Stimulated activated CD4-positive, alpha-beta T cell treated with anti-CD3 and anti-CD28 coated beads, Interleukin-2, amount 100 ng/mL, for 4 hours (primary cell): ENCODE measurements around the gene ARL15.
"Not testable (repeated sequence)": the region's sequence is repeated elsewhere in the genome, so short reads cannot be mapped to it uniquely, and the experiment has no call there.

Experiments
- DNase-seq: peaks from one replicate; pipeline ENCODE4 v3.0.0-alpha.2; 2020; ENCODE audit warnings: low read depth

Gene ARL15

DNA sequence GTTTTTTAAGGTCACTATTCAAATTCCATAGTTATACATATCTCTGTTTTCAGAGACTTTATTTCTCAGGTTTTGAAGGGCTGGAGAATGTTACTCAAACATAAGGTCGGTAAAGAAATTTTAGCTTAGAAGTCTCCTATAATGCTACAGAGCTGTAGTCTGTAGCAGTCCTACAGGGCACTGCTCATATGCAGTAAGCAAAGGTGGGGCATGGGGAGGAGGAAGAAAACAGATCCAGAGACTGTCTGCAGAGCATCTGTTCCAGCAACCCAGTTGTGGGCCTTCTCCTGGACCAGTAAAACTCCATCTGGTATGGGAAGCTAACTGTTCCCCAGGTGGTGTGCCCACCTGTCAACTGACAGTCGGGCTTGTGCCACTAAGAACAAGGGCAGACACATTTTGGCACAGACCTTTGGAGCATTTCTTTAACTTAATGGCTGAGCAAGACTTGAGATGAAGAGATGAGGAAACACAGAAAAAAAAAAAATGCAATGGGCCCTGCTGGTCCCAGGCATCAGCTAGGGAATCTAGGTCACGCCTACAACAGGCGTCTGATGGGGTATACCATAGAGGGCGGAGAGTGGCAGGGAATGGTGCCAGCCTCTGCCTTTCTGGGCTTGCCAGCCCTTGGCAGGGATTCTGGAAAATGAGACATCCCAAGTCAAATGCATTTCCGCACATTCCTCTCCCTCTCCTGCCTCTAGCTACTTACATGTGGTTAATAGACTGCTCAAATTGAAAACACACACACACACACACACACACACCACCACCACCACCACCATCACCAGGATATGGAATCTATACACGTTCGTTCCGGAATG, 218.9 kb downstream of the ARL15 start:
- no peak for DNase-seq

DNA sequence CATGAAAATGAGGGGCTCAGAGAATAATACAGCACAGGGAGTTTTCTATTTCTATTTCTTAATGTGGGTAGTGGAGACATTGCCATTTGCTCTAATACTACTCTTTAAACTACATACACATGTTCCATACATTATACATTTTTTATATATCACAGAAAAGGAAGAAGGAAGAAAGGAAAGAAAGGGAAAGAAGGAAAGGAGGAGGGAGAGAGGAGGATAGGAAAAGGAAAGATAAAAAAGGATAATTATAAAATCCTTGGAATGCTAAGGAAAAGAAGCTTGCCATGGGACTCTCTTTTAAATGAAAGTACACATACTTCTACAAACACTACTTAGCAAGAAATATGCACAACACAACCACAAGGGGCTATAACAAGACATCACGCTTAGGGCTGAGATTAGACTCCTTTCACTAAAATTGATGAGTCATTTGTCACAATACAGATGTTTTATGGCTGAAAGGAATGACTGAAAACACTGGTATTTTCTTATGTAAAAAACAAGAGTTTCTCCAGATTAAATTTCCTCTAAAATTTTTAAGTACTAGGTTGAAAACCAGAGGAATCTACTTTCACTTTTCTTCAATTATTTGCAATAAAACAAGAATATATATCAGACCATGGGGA, 219.8 kb downstream of the ARL15 start:
- DNase-seq, result no peak

DNA sequence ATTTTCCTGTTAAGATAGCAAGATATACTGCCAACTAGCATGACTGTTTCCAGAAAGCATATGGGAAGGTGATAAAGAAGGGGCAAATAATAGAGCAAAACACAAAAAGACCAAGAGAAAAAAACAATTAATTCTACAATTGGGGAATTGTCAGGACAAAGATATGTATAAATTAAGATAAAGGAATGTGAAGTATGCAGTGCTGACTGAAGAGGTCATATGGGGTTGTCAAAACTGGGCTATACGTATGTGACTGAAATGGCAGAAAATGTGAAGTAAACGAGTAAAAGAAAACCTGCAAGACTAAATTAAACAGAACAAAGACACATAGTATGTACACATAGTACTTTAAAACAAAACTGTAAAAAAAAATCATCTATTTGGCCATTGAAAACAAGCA, 222.3 kb downstream of the ARL15 start:
- no peak for DNase-seq

DNA sequence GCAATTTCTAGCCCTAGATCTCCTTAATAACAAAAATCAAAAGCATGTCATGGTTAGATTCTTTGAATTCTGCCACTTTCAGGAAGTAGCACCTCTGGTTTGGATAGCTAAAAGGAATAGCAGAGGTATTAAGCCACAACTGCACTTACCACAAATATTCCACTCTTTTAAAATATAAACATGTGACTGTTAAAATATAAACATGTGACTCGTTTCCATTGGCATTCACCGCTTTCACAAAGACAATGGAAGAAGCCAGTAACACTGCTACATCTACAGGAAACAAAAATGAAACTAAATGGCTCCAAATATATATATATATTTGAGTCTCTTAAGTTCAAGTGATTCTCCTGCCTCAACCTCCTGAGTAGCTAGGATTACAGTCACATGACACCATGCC, 222.9 kb downstream of the ARL15 start:
- no peak for DNase-seq

DNA sequence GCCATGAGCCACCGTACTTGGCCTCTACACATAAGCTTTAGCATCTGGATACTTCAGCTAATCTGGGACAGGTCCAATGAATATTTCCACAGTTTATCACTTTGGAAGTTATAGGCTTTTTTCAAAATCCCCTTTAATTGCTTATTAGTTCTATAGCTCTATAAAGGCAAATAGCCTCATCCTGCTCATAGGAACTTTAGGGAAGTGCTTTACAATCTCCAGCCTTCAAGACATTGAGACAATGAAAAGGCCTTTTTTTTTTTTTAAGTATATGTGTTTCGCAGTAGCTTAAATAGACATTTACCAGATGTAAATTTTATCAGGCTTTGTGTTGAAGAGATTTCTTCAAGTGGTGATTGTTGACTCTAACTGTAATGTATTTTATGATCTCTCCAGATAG, 224.2 kb downstream of the ARL15 start:
- DNase-seq, result no peak

DNA sequence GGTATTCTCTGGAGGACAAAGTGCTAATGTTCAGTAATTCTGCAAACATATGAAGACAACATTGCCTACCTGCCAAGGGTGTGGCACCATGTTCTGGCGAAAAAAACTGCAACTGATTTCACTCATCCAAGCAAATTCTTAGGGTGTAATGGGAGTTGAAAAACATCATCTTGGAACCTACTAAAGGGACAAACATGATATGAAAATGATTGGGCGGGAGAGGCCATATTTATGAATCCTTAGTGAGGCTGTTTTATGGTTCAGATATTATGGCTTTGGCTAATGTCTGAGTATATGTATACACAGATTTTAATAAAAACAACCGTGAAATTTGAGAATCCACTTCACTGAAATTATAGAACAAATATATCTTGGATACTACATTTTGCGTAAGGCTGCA, 225.7 kb downstream of the ARL15 start:
- no peak for DNase-seq

DNA sequence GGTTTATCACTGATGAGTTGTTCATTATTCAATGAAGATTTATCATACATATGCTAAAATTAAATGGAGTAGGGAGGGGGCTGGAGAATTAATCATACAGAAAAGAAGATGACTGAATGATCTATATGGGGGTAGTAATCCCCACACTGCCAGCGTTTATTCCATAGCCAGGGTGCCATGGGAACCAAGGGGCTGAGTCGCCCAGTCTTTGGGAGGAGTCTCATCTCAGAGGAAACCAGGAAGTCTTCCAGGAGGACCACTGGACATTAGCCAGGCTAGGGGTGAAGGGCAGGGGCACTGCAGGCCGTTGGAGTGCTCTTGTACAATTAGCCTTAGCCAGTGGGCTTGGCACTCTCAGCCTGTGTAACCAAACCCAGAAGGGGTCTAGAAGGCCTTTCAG, 226.5 kb downstream of the ARL15 start:
- DNase-seq, result no peak

DNA sequence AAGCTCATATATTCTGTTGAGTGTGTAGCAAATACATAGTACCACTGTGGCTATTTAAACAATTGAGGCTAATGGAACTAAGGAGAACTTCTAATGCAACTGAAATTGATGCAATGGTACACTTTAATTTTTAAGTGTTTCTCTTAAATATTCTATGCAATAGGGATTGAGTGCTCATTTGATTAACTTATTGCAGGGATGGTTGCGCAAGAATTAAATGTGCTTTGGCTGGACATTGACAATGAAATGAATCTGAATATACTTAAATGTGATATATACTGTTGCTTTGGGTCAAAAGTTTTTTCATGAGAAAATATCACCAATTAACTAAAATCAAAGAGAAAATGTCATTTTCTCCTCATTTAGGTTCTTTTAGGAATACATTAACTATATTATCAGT, 227.1 kb downstream of the ARL15 start:
- no peak for DNase-seq

DNA sequence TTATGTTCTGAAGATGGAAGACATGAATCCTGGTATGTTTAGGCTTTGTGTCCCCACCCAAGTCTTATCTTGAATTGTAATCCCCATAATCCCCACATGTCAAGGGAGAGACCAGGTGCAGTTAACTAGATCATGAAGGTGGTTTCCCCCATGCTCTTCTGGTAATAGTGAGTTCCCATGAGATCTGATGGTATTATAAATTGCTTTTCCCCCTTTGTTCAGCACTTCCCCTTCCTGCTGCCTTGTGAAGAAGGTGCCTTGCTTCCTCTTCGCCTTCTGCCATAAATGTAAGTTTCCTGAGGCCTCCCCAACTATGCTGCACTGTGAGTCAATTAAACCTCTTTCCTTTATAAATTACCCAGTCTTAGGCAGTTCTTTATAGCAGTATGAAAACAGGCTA, 229.0 kb downstream of the ARL15 start:
- no peak for DNase-seq

DNA sequence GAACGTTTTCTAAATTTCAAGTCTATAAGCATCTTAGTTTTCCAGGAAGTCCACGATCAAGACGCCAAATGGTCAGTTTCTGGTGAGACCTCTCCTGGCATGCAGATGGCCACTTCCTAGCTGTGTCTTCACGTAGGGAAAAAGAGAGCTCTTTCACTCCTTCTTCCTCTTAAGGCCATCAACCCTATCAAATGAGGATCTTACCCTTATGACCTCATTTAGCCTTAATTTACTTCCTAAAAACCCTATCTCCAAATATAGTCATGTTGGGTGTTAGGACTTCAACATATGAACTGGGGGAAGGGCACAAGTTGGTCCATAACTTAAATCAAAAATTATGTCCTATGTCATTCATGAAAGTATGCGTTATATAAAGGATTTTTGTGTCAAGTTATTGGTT, 229.5 kb downstream of the ARL15 start:
- no peak for DNase-seq

DNA sequence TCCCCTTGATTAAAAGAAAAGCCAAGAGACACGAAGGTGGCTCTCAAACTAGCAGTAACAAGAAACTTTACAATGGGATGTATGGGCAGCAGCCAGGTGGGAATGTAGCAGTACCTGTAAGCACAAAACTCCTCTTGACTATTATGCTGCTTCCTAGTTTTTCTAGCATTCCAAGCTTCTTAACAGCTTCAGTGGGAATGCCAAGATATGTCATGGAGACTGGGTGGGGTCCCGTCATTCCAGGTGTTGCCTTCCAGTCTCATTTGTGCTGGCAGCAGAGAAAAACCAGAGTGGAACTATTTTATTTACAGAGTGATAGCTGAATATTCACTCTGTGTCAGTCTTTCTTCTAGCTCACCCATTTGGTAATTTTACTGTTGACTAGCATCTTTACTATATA, 236.6 kb downstream of the ARL15 start:
- DNase-seq, result no peak

DNA sequence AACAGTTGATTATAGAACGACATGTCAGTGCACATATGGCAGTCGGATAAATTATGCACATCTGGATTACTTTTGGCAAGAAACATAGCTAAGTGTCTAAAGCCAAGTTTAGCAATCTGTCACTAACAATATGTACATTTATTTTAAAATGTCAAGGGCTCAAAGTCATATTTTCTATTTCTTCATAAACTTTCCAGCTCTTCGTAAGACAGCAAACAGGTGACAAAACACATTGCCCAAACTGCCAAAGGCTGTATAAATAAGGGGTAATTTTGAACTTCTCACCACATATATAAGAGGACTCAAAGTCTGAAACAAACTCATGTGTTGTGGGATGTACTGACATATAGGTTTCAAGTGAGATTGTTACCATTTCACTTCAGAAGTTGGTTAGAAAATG, 237.2 kb downstream of the ARL15 start:
- no peak for DNase-seq

DNA sequence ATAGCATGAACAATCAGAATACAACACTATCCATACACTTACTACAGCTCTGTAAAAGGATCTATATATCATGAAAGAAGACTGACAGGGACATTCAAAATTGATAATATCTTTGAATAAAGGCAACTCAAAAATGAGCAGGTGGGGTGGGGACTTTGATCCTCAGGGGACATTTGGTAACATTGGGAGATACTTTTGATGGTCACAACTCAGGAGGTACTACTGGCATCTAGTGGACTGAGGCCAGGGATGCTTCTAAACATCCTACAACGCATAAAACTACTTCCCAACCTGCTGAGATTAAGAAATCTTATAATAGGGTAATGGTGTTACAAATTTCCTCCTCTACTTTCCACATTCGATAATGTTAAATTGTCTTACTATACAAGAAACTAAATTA, 243.9 kb downstream of the ARL15 start:
- DNase-seq, result no peak

DNA sequence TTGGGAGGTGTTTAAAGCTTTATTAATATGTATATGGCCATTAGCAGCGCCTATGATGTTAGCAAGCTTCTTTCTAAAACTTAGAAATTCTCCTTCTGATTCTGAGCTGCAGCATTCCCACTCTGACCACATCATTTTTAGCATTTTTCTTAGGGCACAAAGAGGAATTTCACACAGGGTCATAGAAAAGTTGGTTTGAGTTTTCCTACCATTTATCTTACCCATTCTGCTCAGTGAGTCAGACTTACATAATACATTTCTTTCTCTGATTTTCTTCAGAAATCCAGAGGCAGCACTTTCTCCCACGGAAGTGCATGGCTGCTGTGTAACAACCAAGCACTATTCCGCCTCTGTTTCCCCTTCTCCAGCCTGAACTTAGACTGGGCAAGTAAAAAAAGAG, 246.6 kb downstream of the ARL15 start:
- no peak for DNase-seq

DNA sequence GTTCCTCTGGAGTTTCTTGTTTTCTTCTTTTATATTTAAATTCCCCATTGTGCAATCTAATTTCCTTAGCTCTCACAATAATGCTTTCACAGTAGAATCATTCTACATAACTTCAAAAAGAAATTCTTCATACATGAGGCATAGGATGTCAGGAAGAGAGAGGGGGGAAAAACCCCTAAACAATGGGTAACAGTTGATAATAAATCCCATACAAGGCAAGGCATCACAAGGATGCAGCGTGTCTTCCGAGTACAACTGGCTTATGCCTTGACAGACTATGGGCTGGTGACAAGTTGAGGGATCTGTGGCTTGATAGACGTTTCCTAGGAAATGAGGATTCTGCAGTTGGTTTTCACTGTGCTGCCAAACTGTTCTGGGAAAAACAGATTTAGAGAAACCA, 247.4 kb downstream of the ARL15 start:
- DNase-seq, result no peak

DNA sequence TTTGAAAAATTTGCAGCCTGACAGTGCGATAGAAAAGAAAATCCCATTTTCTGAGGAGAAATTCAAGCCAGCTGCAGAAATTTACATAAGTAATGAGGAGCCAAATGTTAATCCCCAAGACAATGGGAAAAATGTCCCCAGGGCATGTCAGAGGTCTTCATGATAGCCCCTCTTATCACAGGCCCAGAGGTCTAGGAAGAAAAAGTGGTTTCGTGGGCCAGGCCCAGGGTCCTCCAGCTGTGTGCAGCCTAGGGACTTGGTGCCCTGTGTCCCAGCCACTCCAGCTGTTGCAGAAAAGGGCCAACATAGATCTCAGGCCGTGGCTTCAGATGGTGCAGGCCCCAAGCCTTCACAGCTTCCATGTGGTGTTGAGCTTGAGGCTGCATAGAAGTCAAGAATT, 249.5 kb downstream of the ARL15 start:
- DNase-seq, result not testable (repeated sequence)

DNA sequence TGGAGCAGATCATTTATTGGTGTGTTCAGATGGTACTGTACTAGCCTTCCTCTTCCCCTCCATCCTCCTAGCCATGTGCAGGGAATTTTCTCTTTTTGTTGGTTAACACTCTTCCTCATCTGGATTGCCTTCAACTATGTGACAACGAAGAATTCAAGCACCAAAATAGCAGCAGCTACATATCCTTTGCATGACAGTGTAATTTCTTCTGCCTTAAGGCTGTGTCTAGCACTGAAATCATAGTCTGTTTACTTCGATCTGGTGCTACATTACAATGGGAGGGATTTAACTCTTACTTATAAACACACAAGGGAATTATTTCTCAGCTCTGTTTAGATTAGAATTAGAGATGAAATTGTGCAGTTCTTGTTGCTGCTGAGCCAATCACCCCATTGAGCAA, 260.4 kb downstream of the ARL15 start:
- no peak for DNase-seq

DNA sequence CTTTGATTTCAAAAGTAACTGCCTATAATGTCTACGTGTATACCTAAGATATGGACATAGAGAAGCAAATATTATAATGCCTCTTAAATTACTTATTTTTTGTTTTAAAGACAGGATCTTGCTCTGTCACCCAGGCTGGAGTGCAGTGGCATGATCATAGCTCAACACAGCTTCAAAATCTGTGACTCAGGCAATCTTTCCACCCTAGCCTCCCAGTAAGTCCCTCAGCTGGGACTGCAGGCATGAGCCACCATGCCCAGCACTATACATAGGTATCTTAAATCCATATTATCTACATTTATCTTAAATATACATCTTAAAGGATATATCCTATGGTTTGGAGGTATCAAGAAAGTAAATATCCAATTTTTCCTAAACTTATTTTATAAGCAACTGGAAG, 261.2 kb downstream of the ARL15 start:
- no peak for DNase-seq

DNA sequence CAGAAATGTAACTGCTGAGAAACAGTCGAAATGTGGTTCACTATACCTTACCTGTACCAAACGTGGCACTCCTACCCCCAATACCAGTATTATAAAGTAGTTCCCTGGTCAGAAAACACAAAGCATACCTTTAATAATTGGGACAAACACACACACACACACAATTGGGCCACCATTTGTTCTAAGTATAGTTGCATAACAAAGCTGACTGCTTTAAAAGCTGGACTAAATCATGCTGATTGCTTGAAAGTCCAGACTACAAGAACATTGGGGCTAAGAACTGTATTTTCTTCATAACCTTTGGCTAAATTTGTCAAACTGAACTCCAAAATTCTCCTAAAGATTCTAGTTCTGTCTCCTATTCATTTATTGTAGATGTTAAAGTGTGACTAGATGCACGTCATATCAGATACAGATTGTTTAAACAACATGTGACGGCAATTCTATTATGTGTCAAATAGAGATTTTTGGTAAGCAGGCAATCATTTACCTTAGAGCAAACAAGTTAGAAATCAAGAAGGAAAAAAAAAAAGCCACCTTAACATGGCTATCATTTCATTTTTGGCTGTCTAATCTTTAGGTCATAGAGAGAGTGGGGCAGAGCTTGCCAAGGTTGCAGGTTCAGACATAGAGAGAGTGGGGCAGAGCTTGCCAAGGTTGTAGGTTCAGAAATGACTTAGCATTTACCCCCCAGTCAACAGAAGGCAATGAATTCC, 265.1 kb downstream of the ARL15 start:
- no peak for DNase-seq

DNA sequence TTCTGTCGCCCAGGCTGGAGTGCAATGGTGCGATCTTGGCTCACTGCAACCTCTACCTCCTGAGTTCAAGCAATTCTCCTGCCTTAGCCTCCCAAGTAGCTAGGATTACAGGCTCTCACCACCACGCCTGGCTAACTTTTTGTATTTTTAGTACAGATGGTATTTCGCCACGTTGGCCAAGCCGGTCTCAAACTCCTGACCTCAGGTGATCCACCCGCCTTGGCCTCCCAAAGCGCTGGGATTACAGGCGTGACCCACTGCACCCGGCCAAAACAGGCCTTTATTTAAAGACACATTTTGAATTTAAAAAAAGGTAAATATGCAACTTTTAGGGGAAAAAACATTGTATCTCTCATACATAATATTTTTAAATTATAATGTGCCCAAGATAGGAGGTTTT, 266.1 kb downstream of the ARL15 start:
- not testable (repeated sequence) for DNase-seq

DNA sequence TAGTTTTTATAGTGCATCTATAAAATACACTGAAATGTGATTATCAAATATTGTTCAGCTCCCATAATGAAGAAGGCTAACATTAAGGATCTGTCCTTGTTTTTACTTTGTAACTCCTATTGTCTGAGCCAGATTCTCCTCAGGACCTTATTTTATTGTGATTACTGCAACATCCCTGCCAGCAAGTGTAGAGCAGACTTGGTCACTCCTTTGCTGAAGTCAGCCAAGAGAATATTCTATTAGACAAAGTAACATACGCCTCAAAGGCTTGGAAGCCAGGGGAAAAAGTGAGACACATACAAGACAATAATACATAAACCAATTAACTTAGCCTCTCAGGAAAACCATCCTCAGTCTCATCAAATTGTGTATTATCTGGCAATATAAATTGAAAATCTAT, 269.6 kb downstream of the ARL15 start:
- DNase-seq, result no peak

DNA sequence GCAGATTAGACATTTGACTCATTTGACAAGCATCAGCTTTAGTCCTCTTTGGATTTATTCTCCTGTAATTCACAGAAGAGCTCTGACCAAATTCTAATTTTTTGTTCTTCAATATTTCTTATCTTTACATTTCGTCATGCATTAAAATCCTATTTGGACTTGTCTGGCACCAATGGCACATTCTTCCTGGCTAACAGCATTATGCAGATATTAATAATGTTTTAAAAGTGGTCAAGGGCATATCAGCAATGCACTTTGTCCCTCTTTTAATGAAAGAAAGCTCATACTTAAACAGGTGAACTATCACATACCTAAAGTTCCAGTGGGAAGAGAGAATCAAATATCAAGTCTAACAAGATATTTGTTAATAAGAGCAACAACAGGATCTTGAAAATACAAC, 270.4 kb downstream of the ARL15 start:
- no peak for DNase-seq

DNA sequence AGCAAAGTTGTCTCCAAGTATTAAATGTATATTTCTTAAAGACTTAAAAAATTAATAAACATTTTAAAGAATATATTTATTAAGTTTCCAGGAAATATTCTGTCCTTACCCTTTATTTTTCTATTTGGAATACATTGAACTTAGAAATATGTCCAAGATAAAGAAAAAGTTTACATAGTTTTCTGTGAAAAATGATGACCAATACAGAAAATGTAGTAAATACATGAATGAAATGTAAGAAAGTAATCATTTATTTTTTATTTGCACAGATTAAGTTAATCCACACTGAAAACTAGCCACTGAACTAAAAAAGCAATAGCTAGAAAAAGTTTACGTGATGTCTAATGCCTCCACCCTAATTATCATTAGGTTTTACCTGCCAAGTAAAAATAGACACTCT, 273.2 kb downstream of the ARL15 start:
- DNase-seq, result no peak
